GM18505 (cell line): ENCODE results near the gene SEH1L.
"Not testable (repeated sequence)": the region's sequence is repeated elsewhere in the genome, so short reads cannot be mapped to it uniquely, and the experiment has no call there.

Source experiments
- ATAC-seq: cut with Tn5 transposase; IDR thresholded peaks from one replicate; pipeline ENCODE4 v1.9.1; 2021; ENCODE audit not compliant: unreplicated experiment
- POLR2A ChIP-seq: IDR thresholded peaks from 4 replicates; pipeline ENCODE4 v1.6.1; 2011; ENCODE audit warnings: borderline replicate concordance; ENCODE audit not compliant: insufficient read depth, insufficient read length; ENCODE audit errors: extremely low read depth

Gene SEH1L

GRCh38 chr18:12963069-12963468 lies 15.3 kb downstream of the SEH1L start:
- no peak for TF ChIP-seq POLR2A
- no peak for ATAC-seq

- TF ChIP-seq POLR2A = no peak
- no peak for ATAC-seq
These were observed 20.3 kb downstream of the SEH1L start for GRCh38 chr18:12968115-12968514.

DNA sequence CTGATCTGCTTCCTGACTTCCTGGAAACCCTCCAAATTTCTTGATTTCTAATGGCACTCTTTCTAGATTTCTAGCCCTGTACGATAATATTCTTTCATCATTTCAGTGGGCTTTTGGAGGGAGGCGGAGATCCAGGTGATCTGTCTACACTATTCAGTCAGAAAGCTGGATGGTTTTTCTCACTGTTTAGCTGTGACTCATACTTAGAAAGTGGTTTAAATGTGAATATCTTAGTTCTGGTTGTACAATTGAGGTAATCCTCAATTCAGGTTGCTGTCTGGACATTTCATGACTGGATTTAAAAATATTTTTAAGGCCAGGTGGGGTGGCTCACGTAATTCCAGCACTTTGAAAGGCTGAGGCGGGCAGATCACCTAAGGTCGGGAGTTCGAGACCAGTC lies 20.8 kb downstream of the SEH1L start:
- ATAC-seq = no peak
- no peak for TF ChIP-seq POLR2A

GRCh38 chr18:12973562-12974213 lies 25.9 kb downstream of the SEH1L start:
- TF ChIP-seq POLR2A = no peak
- ATAC-seq = no peak

DNA sequence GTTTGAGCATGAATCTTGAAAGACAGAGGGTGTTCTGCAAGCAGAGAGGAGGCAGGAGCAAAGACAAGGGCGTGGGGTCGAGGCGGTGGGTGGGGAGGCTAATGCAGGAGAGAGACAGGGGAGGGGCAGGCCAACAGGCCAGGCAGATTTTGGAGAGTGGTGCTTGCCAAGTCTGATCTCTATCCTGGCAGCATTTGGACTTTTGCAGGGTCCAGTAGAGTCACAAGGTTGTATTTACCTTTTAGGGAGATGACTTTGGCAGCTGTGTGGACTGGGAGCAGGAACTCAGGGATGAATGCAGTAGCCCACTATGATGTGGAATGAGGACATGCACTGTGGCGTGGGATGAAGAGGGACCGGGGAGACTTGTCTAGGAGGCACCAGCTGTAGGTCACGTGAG lies 27.7 kb downstream of the SEH1L start:
- ATAC-seq = no peak
- no peak for TF ChIP-seq POLR2A

DNA sequence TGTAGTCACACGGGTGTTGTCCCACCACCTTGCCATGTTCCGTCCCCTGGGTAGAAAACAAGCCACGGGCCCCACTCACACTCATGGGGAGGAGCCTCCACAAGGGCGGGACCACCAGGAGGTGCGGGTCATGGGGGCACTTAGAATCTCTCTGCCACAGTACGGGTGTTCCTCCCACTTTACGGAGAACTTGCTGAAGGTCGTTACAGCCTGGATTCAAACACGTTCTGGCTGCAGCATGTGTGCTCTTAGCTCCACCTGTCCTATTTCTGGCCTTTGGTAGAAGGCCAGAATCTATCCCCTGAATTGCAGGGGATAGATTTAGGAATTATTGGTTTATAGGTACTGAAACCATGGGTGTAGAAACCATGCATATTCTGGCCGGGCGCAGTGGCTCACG lies 28.5 kb downstream of the SEH1L start:
- no peak for TF ChIP-seq POLR2A
- no peak for ATAC-seq

GRCh38 chr18:12980065-12980464 lies 32.3 kb downstream of the SEH1L start:
- ATAC-seq = not testable (repeated sequence)

DNA sequence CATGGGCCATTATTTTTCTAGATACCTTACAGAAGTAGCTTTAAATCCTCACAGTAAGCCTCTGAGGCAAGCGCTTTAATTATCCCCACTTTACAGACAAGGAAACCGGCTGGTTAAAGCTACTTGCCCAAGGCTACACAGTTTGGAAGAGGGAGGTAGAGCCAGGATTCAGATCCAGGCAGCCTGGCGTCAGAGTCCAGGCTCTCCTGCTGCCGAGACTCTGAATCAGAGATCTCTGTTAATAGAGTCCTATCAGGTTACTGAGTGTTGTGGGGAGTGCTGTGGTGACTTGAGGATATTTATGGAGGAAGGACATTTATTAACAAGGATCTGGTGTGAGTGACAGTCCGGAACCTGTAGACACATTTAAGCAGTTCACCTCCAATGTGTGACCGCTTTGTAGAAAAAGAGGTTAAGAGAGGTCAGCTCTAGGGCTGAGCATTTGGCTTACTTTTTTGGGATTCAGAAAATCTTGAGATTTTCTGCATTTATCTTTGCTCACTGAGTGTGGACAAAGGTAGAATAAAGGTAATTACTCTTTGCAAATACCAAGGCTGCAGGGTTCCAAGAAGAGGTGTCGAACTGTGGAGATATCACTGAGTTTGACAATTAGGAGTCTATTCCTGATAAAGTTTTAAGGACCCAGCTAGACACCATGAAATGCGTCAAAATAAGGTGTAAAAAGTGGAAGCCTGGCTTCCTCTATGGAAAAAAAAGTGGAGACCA lies 41.7 kb downstream of the SEH1L start:
- ATAC-seq = no peak
- no peak for TF ChIP-seq POLR2A

GRCh38 chr18:12990123-12990475 lies 42.3 kb downstream of the SEH1L start:
- no peak for ATAC-seq
- no peak for TF ChIP-seq POLR2A

DNA sequence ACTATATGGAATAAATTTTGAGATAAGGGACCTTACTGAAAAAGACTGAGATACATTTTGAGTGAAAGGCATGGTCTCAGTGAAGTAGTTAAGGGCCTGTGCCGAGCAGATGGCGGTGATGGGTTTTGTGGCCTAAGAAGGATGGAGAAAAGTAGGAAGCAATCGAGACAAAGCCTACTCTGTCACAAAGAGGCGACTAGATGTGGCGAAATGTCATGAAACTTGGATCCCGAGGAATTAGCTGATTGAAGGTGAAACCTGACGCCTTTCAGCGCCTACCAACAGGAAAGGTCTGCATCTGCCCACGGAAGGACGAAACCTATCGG lies 42.8 kb downstream of the SEH1L start:
- no peak for ATAC-seq
- TF ChIP-seq POLR2A = no peak

- peak; percentile 94 for TF ChIP-seq POLR2A
These were observed 43.4 kb downstream of the SEH1L start, which contains the start of gene CEP192 for GRCh38 chr18:12990967-12991820. CEP192 (plus strand) TSS chr18:12991362; CDS start chr18:12999425, 8,063 bp downstream.

GRCh38 chr18:12991821-12992179 lies 44.0 kb downstream of the SEH1L start:
- no peak for ATAC-seq
- TF ChIP-seq POLR2A = no peak

More at GRCh38 chr18:12990967-12991820, 43.4 kb downstream of the SEH1L start, which contains the start of gene CEP192:
- peak; percentile 85 for ATAC-seq

DNA sequence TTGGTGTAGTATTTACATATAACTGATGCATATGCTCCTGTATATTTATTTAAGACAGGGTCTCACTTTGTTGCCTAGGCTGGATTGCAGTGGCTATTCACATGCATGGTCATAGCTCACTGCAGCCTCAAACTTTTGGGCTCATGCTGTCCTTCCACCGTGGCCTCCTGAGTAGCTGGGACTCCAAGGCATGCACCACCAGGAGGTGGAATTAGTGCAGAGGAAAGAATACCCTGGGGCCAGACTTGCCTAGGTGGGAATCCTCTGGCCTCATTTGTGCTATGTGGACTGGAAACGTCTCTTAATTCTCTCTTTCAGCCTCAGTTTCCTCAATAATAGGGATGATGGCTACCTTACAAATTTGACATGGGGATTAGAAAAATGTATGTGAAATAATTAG lies 45.6 kb downstream of the SEH1L start:
- no peak for TF ChIP-seq POLR2A
- no peak for ATAC-seq

GRCh38 chr18:12995424-12995823 lies 47.6 kb downstream of the SEH1L start:
- no peak for ATAC-seq
- TF ChIP-seq POLR2A = no peak
